Right lobe of liver (tissue), 6 donors: ENCODE measurements around the gene ENOX1. TPM values are rescaled to one million over a fixed set of nuclear protein-coding genes. Genes with fewer than 3 reads are reported as not detected.

ENCODE experiments used
- ATAC-seq, 4 donors: fragments of 200-7000 bp; cut with Tn5 transposase; one replicate each; pipeline ENCODE4 v1.9.1; 2020; ENCODE audit warnings: mild to moderate bottlenecking in 4 of 4, moderate library complexity in 4 of 4
- DNase-seq, 3 donors: peaks; one replicate each; pipeline ENCODE4 v3.0.0-alpha.2; 2020
- H3K27ac ChIP-seq, 3 donors: fragments of 200-600 bp; one replicate each; pipeline ENCODE4 v1.8.0; 2022
- H3K27me3 ChIP-seq, 2 donors: fragments of 200-600 bp; one replicate each; pipeline ENCODE4 v1.8.0; 2022
- H3K36me3 ChIP-seq, 4 donors: fragments of 200-600 bp; sonication (generic) in 1 of 4; one replicate each; pipeline versions ENCODE4 v1.5.1 to v1.8.0; 2017 to 2022; ENCODE audit warnings: control low read depth in 1 of 4
- H3K4me1 ChIP-seq, 4 donors: fragments of 200-600 bp; sonication (generic) in 1 of 4; one replicate each; pipeline versions ENCODE4 v1.5.1 to v1.8.0; 2017 to 2022; ENCODE audit warnings: control low read depth in 1 of 4
- H3K4me3 ChIP-seq, 3 donors: fragments of 200-600 bp; one replicate each; pipeline ENCODE4 v1.8.0; 2022
- H3K9me3 ChIP-seq, 4 donors: fragments of 200-600 bp; sonication (generic) in 1 of 4; one replicate each; pipeline versions ENCODE4 v1.5.1 to v1.8.0; 2017 to 2022; ENCODE audit warnings: control low read depth in 1 of 4
- POLR2A ChIP-seq: fragments of 450-650 bp; IDR thresholded peaks from one replicate; pipeline ENCODE4 v1.6.1; 2017; ENCODE audit warnings: antibody characterized with exemption, mild to moderate bottlenecking
- WGBS: methylation state at CpG from one replicate; pipeline ENCODE4 v1.1.6; 2018; ENCODE audit warnings: low coverage, low lambda C conversion rate; ENCODE audit not compliant: insufficient coverage; ENCODE audit errors: missing lambda C conversion rate; 5-methylcytosine and 5-hydroxymethylcytosine counted together
- intact Hi-C, 2 donors: fragments of 100-400 bp; cut with DNase I; formaldehyde crosslinking; loops; one replicate each; pipeline versions ENCODE4 v1.11.2 to v1.14.1; 2022
- total RNA-seq, 6 experiments: library from RNA; depleted of rRNA in 2 of 6; stranded (reverse); fragments of >200 nt in 2 of 6; fragmentation: NEBNext Ultra II Directional in 3 of 6; extraction: Animal tissue kit (Norgen Biotek cat#: 25700) in 3 of 6; gene quantifications; one replicate each; pipeline versions ENCODE4 v1.1.0 to v1.2.4, GENCODE V29; 2016 to 2023
- TF ChIP-seq, protein P1 (sequence below), 4 donors: fragments of 200-600 bp in 3 of 4; fragments of 450-650 bp in 1 of 4; IDR thresholded peaks; one replicate each; pipeline versions ENCODE4 v1.5.1 to v1.8.0; 2016 to 2022; ENCODE audit warnings: antibody characterized with exemption in 4 of 4, mild to moderate bottlenecking in 2 of 4
- donor health status: DM: no; HTN: yes; CAD: no.
- donor health status: DM: no; HTN: no; CAD: no.
- donor health status: DM: no; HTN: no; CAD: no.
- donor health status: DM: no; HTN: yes; CAD: no.
- donor health status: DM: no; HTN: yes; CAD: no.

Gene ENOX1
- total RNA-seq, 6 experiments from 2014 or later = 0.07 to 0.16 TPM; not detected in 4

DNA sequence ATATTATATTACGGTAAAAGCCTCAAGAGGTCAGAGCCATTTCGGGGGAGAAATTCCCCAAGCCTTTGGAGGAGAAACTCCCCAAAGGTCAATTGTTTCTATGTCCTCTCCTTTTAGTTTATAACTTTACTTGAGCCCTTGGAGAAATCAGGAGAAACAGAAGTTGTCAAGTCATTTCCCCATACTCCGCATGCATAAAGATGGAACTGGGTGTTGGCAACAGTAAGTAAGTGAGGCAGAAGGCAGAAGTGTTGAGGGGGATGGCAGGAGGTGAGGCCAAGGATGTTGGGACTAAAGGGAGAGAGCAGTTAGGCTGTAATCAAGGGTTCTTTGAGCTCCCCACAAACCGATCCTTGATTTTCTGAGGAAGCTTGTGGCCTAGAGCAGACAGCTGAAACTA lies 307.9 kb downstream of the ENOX1 start:
- peak in 1 of 4 donors; percentile 28 for ATAC-seq
- Histone ChIP-seq H3K4me1 (no peaks in the 10 kb centered on the region), H3K36me3 (no peaks in the 10 kb centered on the region), H3K27ac (no peak overlapping the region), H3K9me3 (no peaks in the 10 kb centered on the region), H3K27me3 (no peaks in the 10 kb centered on the region), H3K4me3 (no peak overlapping the region)
- WGBS = 61% methylated on average over 3 of the region's 4 CpGs
- intact Hi-C loops = no loop called here
- no peak for TF ChIP-seq POLR2A
- TF ChIP-seq, protein P1, sequence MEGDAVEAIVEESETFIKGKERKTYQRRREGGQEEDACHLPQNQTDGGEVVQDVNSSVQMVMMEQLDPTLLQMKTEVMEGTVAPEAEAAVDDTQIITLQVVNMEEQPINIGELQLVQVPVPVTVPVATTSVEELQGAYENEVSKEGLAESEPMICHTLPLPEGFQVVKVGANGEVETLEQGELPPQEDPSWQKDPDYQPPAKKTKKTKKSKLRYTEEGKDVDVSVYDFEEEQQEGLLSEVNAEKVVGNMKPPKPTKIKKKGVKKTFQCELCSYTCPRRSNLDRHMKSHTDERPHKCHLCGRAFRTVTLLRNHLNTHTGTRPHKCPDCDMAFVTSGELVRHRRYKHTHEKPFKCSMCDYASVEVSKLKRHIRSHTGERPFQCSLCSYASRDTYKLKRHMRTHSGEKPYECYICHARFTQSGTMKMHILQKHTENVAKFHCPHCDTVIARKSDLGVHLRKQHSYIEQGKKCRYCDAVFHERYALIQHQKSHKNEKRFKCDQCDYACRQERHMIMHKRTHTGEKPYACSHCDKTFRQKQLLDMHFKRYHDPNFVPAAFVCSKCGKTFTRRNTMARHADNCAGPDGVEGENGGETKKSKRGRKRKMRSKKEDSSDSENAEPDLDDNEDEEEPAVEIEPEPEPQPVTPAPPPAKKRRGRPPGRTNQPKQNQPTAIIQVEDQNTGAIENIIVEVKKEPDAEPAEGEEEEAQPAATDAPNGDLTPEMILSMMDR (IDR thresholded peaks at IDR 0.05) = no peak
- DNase-seq = no peak

DNA sequence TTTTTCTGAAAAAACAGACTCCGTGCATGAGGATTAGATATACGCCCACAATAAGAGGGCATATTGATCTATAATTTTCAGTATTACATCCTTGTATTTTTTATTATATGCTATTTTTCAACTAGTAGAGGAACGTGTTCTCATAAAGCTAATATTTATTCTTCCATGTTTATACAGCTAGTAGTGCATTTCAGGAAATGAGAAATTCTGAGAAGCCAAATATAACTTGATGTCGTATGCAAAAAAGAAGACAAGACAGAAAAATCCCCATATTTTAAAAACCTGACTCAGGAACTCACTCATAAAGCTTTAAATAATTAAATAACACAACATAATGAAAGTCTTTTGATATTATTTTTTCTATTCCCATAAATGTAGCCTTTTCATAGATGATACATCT lies 308.6 kb downstream of the ENOX1 start:
- no peaks in the 10 kb centered on the region for H3K4me1 ChIP-seq
- DNase-seq = no peak
- ATAC-seq = no peak
- TF ChIP-seq, protein P1 (IDR thresholded peaks at IDR 0.05) = no peak
- no peaks in the 10 kb centered on the region for H3K9me3 ChIP-seq
- no peak overlapping the region for H3K4me3 ChIP-seq
- WGBS = 33% methylated on average over 4 of the region's 4 CpGs
- no peaks in the 10 kb centered on the region for H3K36me3 ChIP-seq
- H3K27ac ChIP-seq = no peak overlapping the region
- no peaks in the 10 kb centered on the region for H3K27me3 ChIP-seq
- intact Hi-C loops = no loop called here

DNA sequence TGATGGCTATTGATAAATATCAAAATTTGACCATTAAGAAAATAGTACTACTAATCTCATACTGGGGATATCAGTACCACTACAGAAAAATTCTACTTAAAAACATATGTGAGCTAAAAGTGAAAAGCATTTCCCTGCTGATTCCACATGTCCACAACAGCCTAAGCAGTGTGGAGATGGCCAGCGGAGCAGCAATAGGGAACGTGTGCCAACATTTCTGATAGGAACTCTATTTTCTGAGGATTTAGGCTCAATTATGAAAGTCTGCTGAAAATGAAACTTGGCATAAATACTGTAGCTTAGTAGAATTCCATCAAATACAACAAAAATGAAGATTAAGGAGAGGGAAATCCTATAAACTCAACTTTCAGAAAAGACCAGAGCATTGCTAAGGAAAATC lies 311.6 kb downstream of the ENOX1 start:
- DNase-seq (no peak), ATAC-seq (no peak)
- H3K27ac ChIP-seq = no peak overlapping the region
- H3K4me3 ChIP-seq = no peak overlapping the region
- H3K36me3 ChIP-seq = no peaks in the 10 kb centered on the region
- H3K9me3 ChIP-seq = no peaks in the 10 kb centered on the region
- H3K27me3 ChIP-seq = no peaks in the 10 kb centered on the region
- H3K4me1 ChIP-seq = no peaks in the 10 kb centered on the region
- intact Hi-C loops = no loop called here
- TF ChIP-seq, protein P1 (IDR thresholded peaks at IDR 0.05) = no peak
- TF ChIP-seq POLR2A = no peak
- 65% methylated on average over 2 of the region's 2 CpGs for WGBS

DNA sequence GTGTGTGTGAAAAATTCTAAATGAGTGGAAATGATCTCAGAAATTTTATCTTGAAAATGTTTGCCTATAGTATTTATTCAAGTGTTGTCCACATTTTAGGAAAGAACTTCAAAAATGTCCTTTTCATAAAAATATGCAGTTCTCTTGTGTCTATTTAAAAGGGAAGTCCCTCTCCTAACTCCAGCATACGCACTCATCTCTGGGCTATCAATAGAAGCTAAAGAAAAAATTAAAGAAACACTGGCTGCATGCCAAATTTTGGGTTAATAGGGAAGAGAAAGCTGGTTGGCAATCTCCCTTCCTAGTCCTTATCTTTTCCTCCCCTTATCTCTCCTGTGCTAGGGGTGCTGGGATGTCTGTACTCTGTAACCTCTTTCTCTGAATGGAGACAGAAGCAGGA lies 313.3 kb downstream of the ENOX1 start:
- no peak for ATAC-seq
- WGBS = 24% methylated on average over 1 of the region's 1 CpG
- TF ChIP-seq POLR2A = no peak
- TF ChIP-seq, protein P1 (IDR thresholded peaks at IDR 0.05) = no peak
- no peaks in the 10 kb centered on the region for H3K9me3 ChIP-seq
- H3K27me3 ChIP-seq = no peaks in the 10 kb centered on the region
- intact Hi-C loops = no loop called here
- no peak overlapping the region for H3K27ac ChIP-seq
- no peaks in the 10 kb centered on the region for H3K4me1 ChIP-seq
- H3K4me3 ChIP-seq = no peak overlapping the region
- DNase-seq = no peak
- no peaks in the 10 kb centered on the region for H3K36me3 ChIP-seq

DNA sequence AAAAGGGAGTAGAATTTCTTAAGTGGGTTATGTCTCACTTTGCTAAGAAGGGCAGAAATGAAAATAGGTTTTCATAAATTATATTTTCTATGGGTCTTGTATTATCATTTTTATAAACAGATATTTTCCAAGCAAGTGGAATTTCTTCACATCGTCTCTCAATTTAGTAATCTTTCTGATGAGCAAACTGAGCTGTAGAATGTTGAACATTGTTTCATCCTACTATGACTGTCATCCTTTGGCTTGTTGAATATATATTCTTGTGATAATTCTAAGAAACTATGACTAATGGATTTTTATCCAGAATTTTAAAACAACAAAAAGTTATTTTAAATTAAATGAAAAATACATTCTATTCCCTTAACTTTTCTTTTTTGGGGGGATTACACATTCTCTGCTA lies 313.8 kb downstream of the ENOX1 start:
- no peak overlapping the region for H3K4me3 ChIP-seq
- ATAC-seq = no peak
- no peak for TF ChIP-seq POLR2A
- TF ChIP-seq, protein P1 (IDR thresholded peaks at IDR 0.05) = no peak
- H3K4me1 ChIP-seq = no peaks in the 10 kb centered on the region
- H3K27ac ChIP-seq = no peak overlapping the region
- H3K27me3 ChIP-seq = no peaks in the 10 kb centered on the region
- no peaks in the 10 kb centered on the region for H3K36me3 ChIP-seq
- intact Hi-C loops = no loop called here
- no peaks in the 10 kb centered on the region for H3K9me3 ChIP-seq
- 47% methylated on average over 1 of the region's 1 CpG for WGBS
- DNase-seq = no peak
